Neural crest cell (in vitro differentiated cells): ENCODE measurements around the gene NOSIP. TPM values are rescaled to one million over a fixed set of nuclear protein-coding genes. Genes with fewer than 3 reads are reported as not detected.

Experiments
- DNase-seq: peaks from one replicate; pipeline ENCODE4 v3.0.0; 2021; ENCODE audit warnings: low read depth, mixed read lengths, low spot score
- H3K27ac Mint-ChIP-seq: one replicate; pipeline ENCODE4 v1.8.0; 2021; ENCODE audit warnings: mild to moderate bottlenecking, mixed read lengths; ENCODE audit not compliant: unreplicated experiment
- H3K27me3 Mint-ChIP-seq: 2 replicates; pipeline ENCODE4 v1.8.0; 2021; ENCODE audit warnings: low read depth, mild to moderate bottlenecking, mixed read lengths
- H3K36me3 Mint-ChIP-seq: 2 replicates; pipeline ENCODE4 v1.8.0; 2021; ENCODE audit warnings: low read depth, mild to moderate bottlenecking, mixed read lengths
- H3K4me1 Mint-ChIP-seq: 2 replicates; pipeline ENCODE4 v1.8.0; 2021; ENCODE audit warnings: mixed read lengths
- H3K4me3 Mint-ChIP-seq: one replicate; pipeline ENCODE4 v1.8.0; 2021; ENCODE audit warnings: mild to moderate bottlenecking, mixed read lengths
- H3K9me3 Mint-ChIP-seq: 2 replicates; pipeline ENCODE4 v1.8.0; 2021; ENCODE audit warnings: mixed read lengths
- total RNA-seq: library from RNA; stranded (reverse); gene quantifications from 2 replicates; pipeline ENCODE4 v1.2.1, GENCODE V29; 2021
- TF ChIP-seq, protein P1 (sequence below): fragments of 200-600 bp; sonication (generic); conservative IDR thresholded peaks from 2 replicates; pipeline ENCODE4 v1.5.0; 2021; ENCODE audit warnings: antibody characterized with exemption, mild to moderate bottlenecking

NOSIP gene
- total RNA-seq, 1 donor from 2014 or later = 74.1 TPM

DNA sequence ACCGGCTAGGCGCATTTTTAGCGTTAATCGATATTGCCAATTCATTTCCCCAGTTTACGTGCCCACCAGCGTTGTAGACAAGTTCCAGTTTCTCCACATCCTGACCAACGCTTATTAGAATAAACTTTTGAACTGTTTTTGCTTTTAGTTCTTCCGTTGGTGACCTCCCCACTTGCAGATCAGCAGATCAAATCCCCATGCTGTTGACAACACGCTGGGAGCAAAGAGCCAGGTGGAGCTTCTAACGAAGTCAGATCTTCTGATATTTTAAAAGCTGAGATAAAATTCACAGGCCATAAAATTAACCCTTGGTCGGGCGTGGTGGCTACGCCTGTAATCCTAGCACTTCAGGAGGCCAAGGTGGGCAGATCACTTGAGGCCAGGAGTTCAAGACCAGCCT, 31.3 kb downstream of the NOSIP start:
- no peak overlapping the region for H3K27ac Mint-ChIP-seq
- TF ChIP-seq, protein P1, sequence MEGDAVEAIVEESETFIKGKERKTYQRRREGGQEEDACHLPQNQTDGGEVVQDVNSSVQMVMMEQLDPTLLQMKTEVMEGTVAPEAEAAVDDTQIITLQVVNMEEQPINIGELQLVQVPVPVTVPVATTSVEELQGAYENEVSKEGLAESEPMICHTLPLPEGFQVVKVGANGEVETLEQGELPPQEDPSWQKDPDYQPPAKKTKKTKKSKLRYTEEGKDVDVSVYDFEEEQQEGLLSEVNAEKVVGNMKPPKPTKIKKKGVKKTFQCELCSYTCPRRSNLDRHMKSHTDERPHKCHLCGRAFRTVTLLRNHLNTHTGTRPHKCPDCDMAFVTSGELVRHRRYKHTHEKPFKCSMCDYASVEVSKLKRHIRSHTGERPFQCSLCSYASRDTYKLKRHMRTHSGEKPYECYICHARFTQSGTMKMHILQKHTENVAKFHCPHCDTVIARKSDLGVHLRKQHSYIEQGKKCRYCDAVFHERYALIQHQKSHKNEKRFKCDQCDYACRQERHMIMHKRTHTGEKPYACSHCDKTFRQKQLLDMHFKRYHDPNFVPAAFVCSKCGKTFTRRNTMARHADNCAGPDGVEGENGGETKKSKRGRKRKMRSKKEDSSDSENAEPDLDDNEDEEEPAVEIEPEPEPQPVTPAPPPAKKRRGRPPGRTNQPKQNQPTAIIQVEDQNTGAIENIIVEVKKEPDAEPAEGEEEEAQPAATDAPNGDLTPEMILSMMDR = no peak
- no peak for DNase-seq
- H3K4me1 Mint-ChIP-seq = peaks cover 5% of the 10 kb centered on the region
- H3K36me3 Mint-ChIP-seq = peaks cover 3% of the 10 kb centered on the region
- no peaks in the 10 kb centered on the region for H3K27me3 Mint-ChIP-seq
- H3K4me3 Mint-ChIP-seq = no peak overlapping the region
- no peaks in the 10 kb centered on the region for H3K9me3 Mint-ChIP-seq

DNA sequence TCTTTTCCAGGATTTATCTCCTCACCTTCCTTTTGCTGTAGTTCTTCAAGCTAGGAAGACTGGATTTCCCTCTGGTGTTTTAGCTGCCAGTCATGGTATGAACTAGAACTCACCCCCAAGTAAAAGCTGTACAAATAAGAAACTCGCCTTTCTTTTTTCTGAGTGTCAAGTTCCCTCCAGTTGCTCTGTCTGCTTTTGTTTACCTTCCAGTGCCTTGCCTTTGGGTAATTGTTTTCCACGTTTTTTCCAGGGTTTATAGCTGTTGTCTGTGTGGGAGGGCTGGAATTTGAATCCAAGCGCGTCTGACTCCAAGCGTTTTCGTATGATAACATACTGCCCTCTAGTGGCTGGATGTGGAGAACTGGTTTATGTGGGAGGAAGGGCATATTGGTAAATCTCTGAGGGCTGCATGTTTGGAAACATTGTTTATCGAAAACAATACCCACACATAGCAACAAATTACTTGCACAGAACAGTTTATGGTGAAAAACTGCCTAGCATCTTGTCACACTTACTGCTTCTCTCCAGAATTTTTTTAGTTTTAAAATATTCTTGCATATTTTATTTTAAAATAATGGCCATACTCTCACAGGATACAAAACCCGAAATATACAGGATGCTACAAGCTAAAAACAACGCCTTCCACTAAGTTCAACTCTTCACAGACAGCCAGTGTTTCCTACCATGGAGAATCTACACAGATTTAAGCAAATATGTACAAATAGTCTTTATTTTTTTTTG, 33.4 kb downstream of the NOSIP start:
- Mint-ChIP-seq H3K4me1 (peaks cover 5% of the 10 kb centered on the region), H3K36me3 (no peaks in the 10 kb centered on the region), H3K4me3 (peak overlapping the region; percentile 8), H3K27me3 (no peaks in the 10 kb centered on the region), H3K27ac (no peak overlapping the region), H3K9me3 (no peaks in the 10 kb centered on the region)
- TF ChIP-seq, protein P1 = peak; percentile 88
- peak; percentile 81 for DNase-seq

DNA sequence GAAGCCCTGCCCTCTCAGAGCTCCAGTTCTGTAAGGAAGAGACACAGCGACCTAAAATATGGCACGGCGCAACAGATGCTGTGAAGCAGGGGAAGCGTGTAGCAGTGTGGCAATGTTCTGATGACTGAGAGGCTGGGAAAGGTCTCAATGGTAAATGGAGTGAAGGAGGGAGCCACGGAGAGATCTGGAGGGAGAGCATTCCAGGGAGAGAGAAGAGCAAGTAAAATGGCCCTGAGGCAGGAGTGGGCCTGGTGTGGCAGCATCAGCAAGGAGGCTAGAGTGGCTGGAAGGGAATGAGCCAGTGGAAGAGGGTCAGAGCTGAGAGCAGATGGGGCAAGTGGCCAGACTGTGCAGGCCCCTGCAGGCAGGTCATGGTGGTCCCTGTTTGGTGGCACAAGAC, 36.2 kb downstream of the NOSIP start:
- H3K4me3 Mint-ChIP-seq = no peak overlapping the region

DNA sequence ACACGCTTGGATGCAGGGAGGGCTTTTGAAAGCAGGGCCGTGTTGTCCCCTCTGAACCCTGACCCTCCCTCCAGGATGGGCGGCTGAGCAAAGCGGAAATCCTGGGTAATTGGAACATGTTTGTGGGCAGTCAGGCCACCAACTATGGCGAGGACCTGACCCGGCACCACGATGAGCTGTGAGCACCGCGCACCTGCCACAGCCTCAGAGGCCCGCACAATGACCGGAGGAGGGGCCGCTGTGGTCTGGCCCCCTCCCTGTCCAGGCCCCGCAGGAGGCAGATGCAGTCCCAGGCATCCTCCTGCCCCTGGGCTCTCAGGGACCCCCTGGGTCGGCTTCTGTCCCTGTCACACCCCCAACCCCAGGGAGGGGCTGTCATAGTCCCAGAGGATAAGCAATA, 37.3 kb downstream of the NOSIP start:
- TF ChIP-seq, protein P1 = no peak
- Mint-ChIP-seq H3K27me3 (no peaks in the 10 kb centered on the region), H3K4me1 (peaks cover 5% of the 10 kb centered on the region), H3K4me3 (no peak overlapping the region), H3K27ac (no peak overlapping the region), H3K36me3 (no peaks in the 10 kb centered on the region), H3K9me3 (no peaks in the 10 kb centered on the region)
- DNase-seq = no peak

More for the DNA sequence above, 36.2 kb downstream of the NOSIP start:
- TF ChIP-seq, protein P1 = no peak
- no peaks in the 10 kb centered on the region for H3K9me3 Mint-ChIP-seq
- no peaks in the 10 kb centered on the region for H3K27me3 Mint-ChIP-seq
- H3K36me3 Mint-ChIP-seq = no peaks in the 10 kb centered on the region
- DNase-seq = no peak
- peaks cover 5% of the 10 kb centered on the region for H3K4me1 Mint-ChIP-seq
- no peak overlapping the region for H3K27ac Mint-ChIP-seq

DNA sequence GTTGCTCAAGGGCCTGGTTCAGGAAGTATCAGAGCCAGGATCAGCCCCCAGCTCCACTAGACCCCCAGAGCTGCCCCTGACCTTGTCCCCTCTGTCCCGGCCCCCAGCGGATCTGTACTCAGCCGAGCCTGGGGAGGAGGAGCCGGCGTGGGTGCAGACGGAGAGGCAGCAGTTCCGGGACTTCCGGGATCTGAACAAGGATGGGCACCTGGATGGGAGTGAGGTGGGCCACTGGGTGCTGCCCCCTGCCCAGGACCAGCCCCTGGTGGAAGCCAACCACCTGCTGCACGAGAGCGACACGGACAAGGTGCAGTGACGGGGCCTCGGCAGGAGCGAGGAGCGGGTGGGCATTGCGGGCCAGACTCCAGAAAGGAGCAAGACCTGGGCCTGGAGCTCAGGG, 37.9 kb downstream of the NOSIP start:
- H3K27me3 Mint-ChIP-seq = no peaks in the 10 kb centered on the region
- H3K9me3 Mint-ChIP-seq = no peaks in the 10 kb centered on the region

More for the DNA sequence above, 37.9 kb downstream of the NOSIP start:
- no peak for DNase-seq
- H3K27ac Mint-ChIP-seq = no peak overlapping the region
- TF ChIP-seq, protein P1 = no peak
- H3K4me1 Mint-ChIP-seq = peaks cover 5% of the 10 kb centered on the region
- no peaks in the 10 kb centered on the region for H3K36me3 Mint-ChIP-seq
- H3K4me3 Mint-ChIP-seq = no peak overlapping the region
